GM10248 (cell line): ENCODE data around the gene KRTAP13-4.

ENCODE experiments used
- CTCF ChIA-PET: fragments of 300-600 bp; sonication (Branson Sonifier 250); formaldehyde crosslinking; extraction: SDS; loops from one replicate; lab custom pipeline; 2021; ENCODE audit warnings: antibody characterized with exemption; lab: Yijun Ruan, JAX
- POLR2A ChIA-PET: fragments of 350-650 bp; sonication (Branson Sonifier 250); formaldehyde crosslinking; extraction: SDS; loops from one replicate; lab custom pipeline; 2020; ENCODE audit warnings: antibody characterized with exemption; lab: Yijun Ruan, JAX
- DNase-seq: peaks from one replicate; pipeline ENCODE4 v3.0.0; 2012; ENCODE audit errors: extremely low spot score
- TF ChIP-seq, protein P1 (sequence below): IDR thresholded peaks from 2 replicates; pipeline ENCODE4 v1.5.1; 2012; ENCODE audit warnings: mild to moderate bottlenecking, low read depth; ENCODE audit errors: extremely low read depth, missing control alignments, control extremely low read depth

The KRTAP13-4 gene

DNA sequence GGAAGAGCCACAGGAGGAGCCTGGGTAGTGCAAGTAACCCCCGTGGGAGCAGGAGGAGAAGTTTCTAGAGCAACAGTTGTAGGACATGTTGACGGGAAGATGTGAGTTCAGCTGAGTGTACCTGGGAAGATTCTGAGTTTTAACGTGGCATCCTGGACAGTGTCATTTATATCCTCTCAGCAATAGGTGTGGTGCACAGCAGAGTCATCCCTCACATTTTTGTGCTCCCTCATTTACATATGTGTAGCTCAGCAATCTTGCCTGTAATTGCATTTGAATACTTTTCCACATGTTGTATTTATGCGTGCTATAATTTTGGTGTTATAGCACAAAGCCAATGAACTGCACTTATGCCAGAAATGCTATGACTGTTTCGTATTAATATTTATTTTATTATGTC lies 4.2 kb upstream of the KRTAP13-4 start, which contains the start of gene KRTAP13-3:
Gene KRTAP13-3, minus strand, starts transcription at position 101 of the 400 bp plus-strand sequence. Its CDS starts 14 bp downstream, at position 87.
- ChIA-PET CTCF (no interaction called here), POLR2A (no interaction called here)
- no peak for DNase-seq
- TF ChIP-seq, protein P1, sequence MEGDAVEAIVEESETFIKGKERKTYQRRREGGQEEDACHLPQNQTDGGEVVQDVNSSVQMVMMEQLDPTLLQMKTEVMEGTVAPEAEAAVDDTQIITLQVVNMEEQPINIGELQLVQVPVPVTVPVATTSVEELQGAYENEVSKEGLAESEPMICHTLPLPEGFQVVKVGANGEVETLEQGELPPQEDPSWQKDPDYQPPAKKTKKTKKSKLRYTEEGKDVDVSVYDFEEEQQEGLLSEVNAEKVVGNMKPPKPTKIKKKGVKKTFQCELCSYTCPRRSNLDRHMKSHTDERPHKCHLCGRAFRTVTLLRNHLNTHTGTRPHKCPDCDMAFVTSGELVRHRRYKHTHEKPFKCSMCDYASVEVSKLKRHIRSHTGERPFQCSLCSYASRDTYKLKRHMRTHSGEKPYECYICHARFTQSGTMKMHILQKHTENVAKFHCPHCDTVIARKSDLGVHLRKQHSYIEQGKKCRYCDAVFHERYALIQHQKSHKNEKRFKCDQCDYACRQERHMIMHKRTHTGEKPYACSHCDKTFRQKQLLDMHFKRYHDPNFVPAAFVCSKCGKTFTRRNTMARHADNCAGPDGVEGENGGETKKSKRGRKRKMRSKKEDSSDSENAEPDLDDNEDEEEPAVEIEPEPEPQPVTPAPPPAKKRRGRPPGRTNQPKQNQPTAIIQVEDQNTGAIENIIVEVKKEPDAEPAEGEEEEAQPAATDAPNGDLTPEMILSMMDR: no peak

DNA sequence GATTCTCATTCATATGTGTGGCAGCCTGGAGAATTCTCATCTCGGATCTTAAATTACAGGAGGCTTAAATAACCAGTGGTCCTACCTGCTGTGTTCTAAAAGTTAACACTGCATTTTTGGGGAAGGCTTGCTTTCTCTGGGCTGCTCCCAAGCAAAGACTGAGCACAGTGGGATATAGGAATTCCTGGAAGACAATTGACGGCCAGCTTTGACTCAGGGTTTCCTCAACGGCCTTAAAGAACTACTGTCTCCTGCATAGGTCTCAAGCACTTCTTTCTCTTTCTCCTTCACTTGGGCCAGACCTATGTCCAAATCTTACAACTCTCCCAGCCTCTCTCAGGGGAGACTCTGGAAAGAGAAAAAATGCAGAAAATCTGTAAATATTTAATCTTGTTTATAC lies 3.3 kb upstream of the KRTAP13-4 start:
- DNase-seq: no peak
- TF ChIP-seq, protein P1: no peak
- CTCF ChIA-PET: no interaction called here
- POLR2A ChIA-PET: no interaction called here

DNA sequence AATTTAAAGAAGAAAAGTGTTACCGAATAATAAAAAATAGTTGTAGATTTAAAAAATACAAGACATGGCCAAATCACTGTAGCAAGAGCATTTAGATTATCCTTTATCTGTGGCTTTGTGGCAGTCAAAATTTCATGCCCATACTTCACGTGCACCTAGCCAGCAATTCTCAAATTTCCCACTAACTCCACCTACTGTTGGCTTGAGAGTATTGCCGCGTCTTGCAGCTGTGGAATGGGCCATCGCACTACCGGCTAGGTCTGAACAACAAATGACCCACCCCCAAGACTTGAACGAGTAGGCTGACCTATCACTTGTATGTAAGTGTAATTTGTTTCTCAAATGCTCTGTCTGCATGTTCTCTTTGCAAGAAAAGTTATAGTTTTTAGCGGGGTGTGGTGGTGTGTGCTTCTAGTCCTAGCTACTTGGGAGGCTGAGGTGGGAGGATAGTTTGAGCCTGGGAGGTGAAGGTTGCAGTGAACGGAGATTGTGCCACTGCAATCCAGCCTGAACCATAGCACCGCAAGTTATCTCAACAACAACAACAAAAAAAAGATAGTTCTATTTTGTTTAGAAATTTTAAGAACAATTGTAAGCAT lies 4.1 kb downstream of the KRTAP13-4 start:
- ChIA-PET CTCF (interaction anchor here (1.5 kb wide), 1 partner anchor 11 kb away, joined by 4 read pairs; no protein-coding TSS in a partner anchor), POLR2A (no interaction called here)
- DNase-seq: no peak
- TF ChIP-seq, protein P1: peak; percentile 37

DNA sequence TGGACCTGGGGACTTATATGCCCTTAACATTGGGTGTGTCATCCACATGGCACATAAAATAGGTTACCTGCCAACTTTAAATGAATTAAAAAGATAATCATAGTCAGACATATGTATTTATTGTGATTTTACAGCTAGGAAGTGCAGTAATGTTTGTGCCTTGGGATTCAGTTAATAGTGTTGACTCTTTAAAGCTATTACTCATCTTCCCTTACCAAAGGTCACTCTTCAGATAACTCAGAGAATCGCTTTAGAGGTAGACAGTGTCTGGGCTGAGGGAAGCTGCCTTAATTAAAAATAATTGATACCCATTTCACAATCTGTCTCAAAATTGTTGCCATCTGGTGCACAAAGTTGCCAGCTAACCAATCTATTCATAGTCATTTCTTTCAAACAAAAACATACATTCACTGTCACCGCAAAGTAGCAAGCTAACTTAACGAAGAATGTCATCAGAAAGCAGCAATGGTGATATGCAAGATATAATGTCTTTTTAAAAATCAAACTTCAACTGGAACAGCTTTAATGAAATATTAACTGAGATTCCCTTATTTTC lies 7.1 kb downstream of the KRTAP13-4 start:
- CTCF ChIA-PET: no interaction called here
- no peak for DNase-seq
- POLR2A ChIA-PET: no interaction called here
- TF ChIP-seq, protein P1: no peak

DNA sequence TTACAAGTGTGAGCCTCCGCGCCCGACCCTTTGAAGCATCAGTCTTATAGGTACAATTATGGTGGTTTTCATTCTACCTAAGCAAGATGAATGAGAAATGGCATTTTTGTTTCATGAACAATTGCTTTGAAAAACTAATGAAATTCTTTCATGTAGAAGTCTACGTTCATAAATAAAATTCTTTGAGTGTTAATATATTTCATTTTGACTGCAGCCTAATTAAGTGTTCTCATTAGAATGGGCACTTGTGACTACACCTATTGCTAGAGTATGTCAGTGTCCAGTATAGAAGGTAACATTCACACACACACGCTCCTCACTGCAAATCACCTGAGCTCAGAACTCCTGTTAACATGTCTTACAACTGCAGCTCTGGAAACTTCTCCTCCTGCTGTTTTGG lies 10.0 kb downstream of the KRTAP13-4 start, which contains the start of gene KRTAP15-1:
Gene KRTAP15-1, plus strand, starts transcription at position 301 of the 400 bp plus-strand sequence. Its CDS starts 53 bp downstream, at position 354.
- ChIA-PET POLR2A (no interaction called here), CTCF (no interaction called here)
- DNase-seq: no peak
- TF ChIP-seq, protein P1: no peak

DNA sequence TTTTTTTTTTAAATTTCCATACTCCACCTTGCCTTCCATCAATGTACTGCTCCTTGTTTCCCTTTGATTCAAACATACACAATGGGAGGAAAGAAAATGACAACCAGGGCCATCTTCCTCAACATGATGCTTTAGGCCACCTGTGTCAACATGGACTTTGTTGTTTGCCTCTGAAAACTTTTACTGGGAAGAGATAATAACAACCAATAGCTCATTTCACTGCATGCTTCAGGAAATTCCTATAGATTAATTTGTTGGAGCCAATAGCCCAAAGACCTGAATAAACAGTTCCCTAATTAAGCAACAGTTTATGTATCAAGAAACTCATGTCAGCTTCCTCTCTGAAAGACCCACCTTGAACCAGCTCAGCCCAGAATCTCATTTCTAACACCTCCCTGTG lies 13.2 kb downstream of the KRTAP13-4 start:
- no peak for DNase-seq
- ChIA-PET CTCF (interaction anchor here (1.0 to 1.4 kb wide), 2 partner anchors 10 to 29 kb away, joined by 3 read pairs; no protein-coding TSS in a partner anchor), POLR2A (no interaction called here)
- TF ChIP-seq, protein P1: no peak
